Ovary (tissue), 9 donors: ENCODE data around the gene NDEL1. TPM values are rescaled to one million over a fixed set of nuclear protein-coding genes. Genes with fewer than 3 reads are reported as not detected.

Source experiments
- DNase-seq, 5 donors: peaks; one replicate each; pipeline ENCODE4 v3.0.0-alpha.2; 2019 to 2020
- H3K27ac ChIP-seq, 2 donors: fragments of 200-600 bp; one replicate each; pipeline versions ENCODE4 v1.5.1 to v1.8.0; 2019 to 2022
- H3K27me3 ChIP-seq: fragments of 200-600 bp; one replicate; pipeline ENCODE4 v1.8.0; 2022
- H3K36me3 ChIP-seq: fragments of 200-600 bp; sonication (generic); one replicate; pipeline ENCODE4 v1.5.1; 2019
- H3K4me1 ChIP-seq: one replicate; pipeline ENCODE4 v1.8.1; 2013; ENCODE audit warnings: mild to moderate bottlenecking, moderate library complexity; ENCODE audit not compliant: insufficient read depth
- H3K4me3 ChIP-seq: fragments of 200-600 bp; sonication (generic); one replicate; pipeline ENCODE4 v1.5.1; 2017
- H3K9me3 ChIP-seq, 2 donors: fragments of 200-600 bp in 1 of 2; sonication (generic) in 1 of 2; one replicate each; pipeline versions ENCODE4 v1.5.1 to v1.8.1; 2013 to 2019; ENCODE audit warnings: mild to moderate bottlenecking in 1 of 2, moderate library complexity in 1 of 2
- EP300 ChIP-seq: sonication (generic); formaldehyde crosslinking; IDR thresholded peaks from one replicate; pipeline ENCODE4 v1.6.1; 2017; ENCODE audit warnings: antibody characterized with exemption
- POLR2A ChIP-seq: fragments of 450-650 bp; IDR thresholded peaks from one replicate; pipeline ENCODE4 v1.6.1; 2017; ENCODE audit warnings: antibody characterized with exemption, mild to moderate bottlenecking, moderate library complexity
- WGBS, 3 donors: extraction: QIAGEN DNeasy Blood & Tissue Kit in 1 of 3; methylation state at CpG; one replicate each; pipeline versions ENCODE4 v1.1.5 to v1.1.7; 2013 to 2017; 5-methylcytosine and 5-hydroxymethylcytosine counted together
- intact Hi-C, 4 donors: fragments of 100-400 bp; cut with DNase I; formaldehyde crosslinking; loops; one replicate each; pipeline versions ENCODE4 v1.11.0 to v1.15.1; 2022 to 2023
- polyA plus RNA-seq, 2 donors: library from polyadenylated mRNA; stranded (reverse); fragments of 200-250 nt in 1 of 2; fragments of 350-450 nt in 1 of 2; fragmentation: Illumina TruSeq in 1 of 2; extraction: RNeasy Lipid Tissue Mini Kit (QIAGEN cat#74804) in 1 of 2; gene quantifications; one replicate each; pipeline ENCODE4 v1.2.3, GENCODE V29; 2013 to 2014
- total RNA-seq, 7 donors: library from RNA; depleted of rRNA in 2 of 7; stranded (reverse); fragments of >200 nt in 2 of 7; fragmentation: NEBNext Ultra II Directional in 3 of 7; extraction: Animal tissue kit (Norgen Biotek cat#: 25700) in 3 of 7; gene quantifications; one replicate each; pipeline versions ENCODE4 v1.1.0 to v1.2.4, GENCODE V29; 2016 to 2023
- TF ChIP-seq, protein P1 (sequence below), 3 donors: fragments of 450-650 bp in 2 of 3; fragments of 200-600 bp in 1 of 3; IDR thresholded peaks; one replicate each; pipeline versions ENCODE4 v1.5.1 to v1.8.0; 2016 to 2022; ENCODE audit warnings: antibody characterized with exemption in 3 of 3, mild to moderate bottlenecking in 1 of 3
- donor health status: DM: no; HTN: no; CAD: no; lungs with moderate emphysema.
- donor health status: DM: no; HTN: no; CAD: no.
- donor health status: Bipolar disorder and iron deficiency.
- donor health status: DM: yes; HTN: yes; CAD: no.
- donor health status: DM: no; HTN: no; CAD: no.
- donor health status: DM: yes; HTN: yes; CAD: no.

NDEL1 gene
- total and polyA plus RNA-seq, 9 donors = 36.7 to 86.5 (median 63.2) TPM

DNA sequence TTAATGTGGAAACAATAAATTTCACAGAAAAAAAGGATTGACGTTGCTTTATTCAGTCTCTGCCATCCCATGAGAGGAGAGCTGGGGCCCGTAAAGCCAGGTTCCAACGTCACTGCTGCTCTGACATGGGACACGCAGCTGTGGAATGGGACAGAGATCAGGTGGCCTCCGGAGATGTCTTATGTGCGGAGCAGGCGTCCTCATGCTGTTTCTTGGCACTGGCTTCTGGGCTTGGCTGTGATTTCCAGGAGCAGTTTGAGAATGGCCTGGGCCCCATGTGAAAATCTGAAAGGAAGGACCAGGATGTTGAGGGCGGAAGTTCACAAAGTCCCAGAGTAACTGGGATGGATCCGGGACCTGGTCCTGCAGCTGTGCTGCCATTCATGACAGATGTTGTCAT lies 32.4 kb downstream of the NDEL1 start:
- Histone ChIP-seq H3K27me3 (no peaks in the 10 kb centered on the region), H3K4me1 (peaks cover 19% of the 10 kb centered on the region), H3K9me3 (no peaks in the 10 kb centered on the region), H3K4me3 (no peak overlapping the region), H3K36me3 (no peaks in the 10 kb centered on the region), H3K27ac (no peak overlapping the region)
- no peak for TF ChIP-seq EP300
- TF ChIP-seq, protein P1, sequence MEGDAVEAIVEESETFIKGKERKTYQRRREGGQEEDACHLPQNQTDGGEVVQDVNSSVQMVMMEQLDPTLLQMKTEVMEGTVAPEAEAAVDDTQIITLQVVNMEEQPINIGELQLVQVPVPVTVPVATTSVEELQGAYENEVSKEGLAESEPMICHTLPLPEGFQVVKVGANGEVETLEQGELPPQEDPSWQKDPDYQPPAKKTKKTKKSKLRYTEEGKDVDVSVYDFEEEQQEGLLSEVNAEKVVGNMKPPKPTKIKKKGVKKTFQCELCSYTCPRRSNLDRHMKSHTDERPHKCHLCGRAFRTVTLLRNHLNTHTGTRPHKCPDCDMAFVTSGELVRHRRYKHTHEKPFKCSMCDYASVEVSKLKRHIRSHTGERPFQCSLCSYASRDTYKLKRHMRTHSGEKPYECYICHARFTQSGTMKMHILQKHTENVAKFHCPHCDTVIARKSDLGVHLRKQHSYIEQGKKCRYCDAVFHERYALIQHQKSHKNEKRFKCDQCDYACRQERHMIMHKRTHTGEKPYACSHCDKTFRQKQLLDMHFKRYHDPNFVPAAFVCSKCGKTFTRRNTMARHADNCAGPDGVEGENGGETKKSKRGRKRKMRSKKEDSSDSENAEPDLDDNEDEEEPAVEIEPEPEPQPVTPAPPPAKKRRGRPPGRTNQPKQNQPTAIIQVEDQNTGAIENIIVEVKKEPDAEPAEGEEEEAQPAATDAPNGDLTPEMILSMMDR (IDR thresholded peaks at IDR 0.05) = no peak
- no peak for TF ChIP-seq POLR2A
- intact Hi-C loops = no loop called here
- no peak for DNase-seq
- 85 to 89% (median 88%) methylated on average over 9 of the region's 9 CpGs for WGBS, 3 donors

DNA sequence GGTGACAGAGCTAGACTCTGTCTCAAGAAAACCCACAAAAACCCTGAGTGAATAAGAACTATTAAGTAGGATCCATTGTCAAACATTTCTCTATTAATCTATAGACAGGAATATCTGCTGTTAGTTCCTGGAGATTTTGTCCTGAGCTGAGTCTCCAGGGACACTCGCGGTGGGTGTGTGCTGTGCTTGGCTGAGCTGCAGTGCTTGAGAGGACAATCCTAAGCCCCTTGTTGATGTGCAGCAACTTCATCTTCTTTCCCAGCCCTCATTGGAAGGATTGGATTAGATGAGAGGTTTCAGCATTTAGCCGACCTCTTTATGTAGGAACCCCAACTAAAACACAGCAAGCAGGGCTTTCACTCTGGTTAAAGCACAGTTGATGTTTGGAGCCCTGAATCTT lies 33.3 kb downstream of the NDEL1 start:
- Histone ChIP-seq H3K4me3 (no peak overlapping the region), H3K9me3 (no peaks in the 10 kb centered on the region), H3K4me1 (peaks cover 19% of the 10 kb centered on the region), H3K27me3 (no peaks in the 10 kb centered on the region), H3K36me3 (no peaks in the 10 kb centered on the region), H3K27ac (no peak overlapping the region)
- intact Hi-C loops = no loop called here
- TF ChIP-seq, protein P1 (IDR thresholded peaks at IDR 0.05) = no peak
- TF ChIP-seq EP300 (no peak), POLR2A (no peak)
- 84 to 88% (median 87%) methylated on average over 3 of the region's 3 CpGs for WGBS, 3 donors
- no peak for DNase-seq

DNA sequence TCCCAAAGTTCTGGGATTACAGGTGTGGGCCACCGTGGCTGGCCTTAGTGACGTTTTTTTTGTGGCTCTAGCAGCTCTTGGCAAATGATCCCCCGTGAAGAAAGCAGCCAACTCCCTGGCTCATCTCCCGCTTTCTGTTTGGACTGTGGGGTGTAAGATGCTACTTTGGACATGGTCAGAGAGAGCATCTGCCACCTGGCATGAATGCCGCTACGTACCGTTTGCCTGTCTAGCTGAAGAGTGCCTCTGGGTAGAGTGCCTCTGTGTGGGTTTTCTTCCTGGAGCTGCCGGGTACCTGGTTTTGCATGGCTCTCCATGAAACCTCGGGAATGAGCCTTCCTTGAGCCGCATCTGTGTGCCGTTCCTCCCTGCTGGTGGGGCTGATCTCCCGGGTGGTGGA lies 34.3 kb downstream of the NDEL1 start:
- Histone ChIP-seq H3K27me3 (no peaks in the 10 kb centered on the region), H3K4me3 (no peak overlapping the region), H3K36me3 (no peaks in the 10 kb centered on the region), H3K27ac (peak overlapping the region; percentile 1 to 47), H3K4me1 (peaks cover 14% of the 10 kb centered on the region), H3K9me3 (no peaks in the 10 kb centered on the region)
- DNase-seq = no peak
- intact Hi-C loops = no loop called here
- TF ChIP-seq EP300 = no peak
- TF ChIP-seq POLR2A = no peak
- TF ChIP-seq, protein P1 (IDR thresholded peaks at IDR 0.05) = no peak
- WGBS, 3 donors = 35 to 43% (median 38%) methylated on average over 12 of the region's 12 CpGs

DNA sequence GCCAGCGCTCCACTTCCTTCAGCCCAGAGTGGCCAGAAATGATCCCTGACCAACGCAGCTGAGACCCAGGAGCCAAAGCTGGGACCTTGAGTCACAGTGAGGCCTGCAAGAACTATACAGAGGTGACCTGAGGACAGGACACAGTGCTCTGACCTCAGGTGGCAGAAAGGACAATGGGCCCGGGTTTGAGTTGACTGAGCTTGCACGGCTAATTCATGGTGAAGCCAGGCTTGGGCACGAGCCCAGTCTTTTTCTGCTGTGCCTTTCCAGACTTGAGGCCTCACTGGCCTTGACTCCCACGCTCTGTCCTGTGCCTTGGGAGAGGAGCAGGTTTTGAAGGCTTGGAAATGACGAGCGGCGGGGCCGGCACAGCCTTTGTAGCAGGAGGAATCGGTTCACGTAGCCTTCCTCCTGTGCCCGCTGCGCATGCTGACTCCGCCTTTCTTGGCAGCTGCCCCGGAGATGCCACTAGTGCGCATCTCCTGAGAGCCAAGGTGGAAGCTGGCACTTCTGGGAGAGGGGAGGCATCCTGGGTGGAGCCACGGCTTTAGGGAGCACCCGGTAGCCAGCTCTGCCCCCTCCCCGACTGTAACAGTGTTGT lies 34.9 kb downstream of the NDEL1 start:
- intact Hi-C loops = no loop called here
- peak; percentile 74 to 89 (median 85) for DNase-seq
- WGBS, 3 donors = 4 to 10% (median 8%) methylated on average over 20 of the region's 20 CpGs
- no peak overlapping the region for H3K4me3 ChIP-seq
- H3K36me3 ChIP-seq = no peaks in the 10 kb centered on the region
- peaks cover 13% of the 10 kb centered on the region for H3K4me1 ChIP-seq
- TF ChIP-seq, protein P1 (IDR thresholded peaks at IDR 0.05) = no peak
- no peak for TF ChIP-seq EP300
- TF ChIP-seq POLR2A = no peak
- H3K9me3 ChIP-seq = no peaks in the 10 kb centered on the region
- no peaks in the 10 kb centered on the region for H3K27me3 ChIP-seq
- H3K27ac ChIP-seq = peak overlapping the region; percentile 1 to 47
